SK-N-SH treated with all-trans-retinoic acid at 6 μM for 48 hours (cell line): Measurements from ENCODE around the gene NINL.

ENCODE experiments used
- ATAC-seq: fragments of 200-7000 bp; cut with Tn5 transposase; 3 replicates; pipeline ENCODE4 v1.9.1; 2020; ENCODE audit warnings: mild to moderate bottlenecking, moderate library complexity
- ARNTL ChIP-seq: fragments of 450-650 bp; formaldehyde crosslinking; IDR thresholded peaks from 2 replicates; pipeline ENCODE4 v1.5.0; 2020; ENCODE audit warnings: low read depth, mild to moderate bottlenecking, moderate library complexity, borderline replicate concordance
- BACH2 ChIP-seq: fragments of 250-450 bp; sonication (Bioruptor Pico); IDR thresholded peaks from 2 replicates; pipeline ENCODE4 v1.9.0; 2021; ENCODE audit warnings: mild to moderate bottlenecking, borderline replicate concordance
- CSDC2 ChIP-seq: fragments of 250-450 bp; sonication (Bioruptor Pico); IDR thresholded peaks from 2 replicates; pipeline ENCODE4 v1.5.0; 2020; ENCODE audit warnings: mild to moderate bottlenecking, moderate library complexity
- ESRRG ChIP-seq: fragments of 250-450 bp; sonication (Bioruptor Pico); IDR thresholded peaks from 2 replicates; pipeline ENCODE4 v1.6.1; 2021; ENCODE audit warnings: mild to moderate bottlenecking
- GLIS3 ChIP-seq: fragments of 250-450 bp; sonication (Bioruptor Pico); IDR thresholded peaks from 2 replicates; pipeline ENCODE4 v1.5.0; 2020; ENCODE audit warnings: mild to moderate bottlenecking, moderate library complexity
- ISL1 ChIP-seq: fragments of 250-450 bp; sonication (Bioruptor Pico); IDR thresholded peaks from 2 replicates; pipeline ENCODE4 v2.1.2; 2022; ENCODE audit warnings: mild to moderate bottlenecking, moderate library complexity
- OSR1 ChIP-seq: fragments of 250-450 bp; sonication (Bioruptor Pico); IDR thresholded peaks from 2 replicates; pipeline ENCODE4 v1.8.0; 2022; ENCODE audit warnings: moderate library complexity, mild to moderate bottlenecking, inconsistent platforms
- PPARA ChIP-seq: fragments of 250-450 bp; sonication (Bioruptor Pico); IDR thresholded peaks from 2 replicates; pipeline ENCODE4 v1.5.0; 2020; ENCODE audit warnings: mild to moderate bottlenecking, borderline replicate concordance
- RARB ChIP-seq: fragments of 250-450 bp; sonication (Bioruptor Pico); IDR thresholded peaks from 2 replicates; pipeline ENCODE4 v1.8.0; 2021; ENCODE audit warnings: mild to moderate bottlenecking, moderate library complexity
- TCF4 ChIP-seq: fragments of 250-450 bp; sonication (Bioruptor Pico); IDR thresholded peaks from 2 replicates; pipeline ENCODE4 v1.8.0; 2021; ENCODE audit warnings: mild to moderate bottlenecking, moderate library complexity, borderline replicate concordance
- TOX ChIP-seq: fragments of 250-450 bp; sonication (Bioruptor Pico); IDR thresholded peaks from 2 replicates; pipeline ENCODE4 v1.8.0; 2021; ENCODE audit warnings: mild to moderate bottlenecking, moderate library complexity, borderline replicate concordance
- ZC3H10 ChIP-seq: fragments of 250-450 bp; sonication (Bioruptor Pico); IDR thresholded peaks from 2 replicates; pipeline ENCODE4 v1.5.1; 2021; ENCODE audit warnings: mild to moderate bottlenecking, moderate library complexity
- ZFP3 ChIP-seq: fragments of 250-450 bp; sonication (Bioruptor Pico); IDR thresholded peaks from 2 replicates; pipeline ENCODE4 v1.5.0; 2020; ENCODE audit warnings: mild to moderate bottlenecking, moderate library complexity
- ZNF565 ChIP-seq: fragments of 450-650 bp; formaldehyde crosslinking; conservative IDR thresholded peaks from 2 replicates; pipeline ENCODE4 v1.5.0; 2020; ENCODE audit warnings: low read depth, mild to moderate bottlenecking, moderate library complexity
- ZNF70 ChIP-seq: fragments of 450-650 bp; formaldehyde crosslinking; IDR thresholded peaks from 2 replicates; pipeline ENCODE4 v1.5.0; 2020; ENCODE audit warnings: mild to moderate bottlenecking, moderate library complexity
- ZNF8 ChIP-seq: fragments of 450-650 bp; formaldehyde crosslinking; IDR thresholded peaks from 2 replicates; pipeline ENCODE4 v1.5.0; 2020; ENCODE audit warnings: mild to moderate bottlenecking, moderate library complexity
- TF ChIP-seq, protein P1 (sequence below): fragments of 250-450 bp; sonication (Bioruptor Pico); IDR thresholded peaks from 2 replicates; pipeline ENCODE4 v1.8.0; 2020; ENCODE audit warnings: mild to moderate bottlenecking, moderate library complexity, borderline replicate concordance
- TF ChIP-seq, protein P2 (sequence below): fragments of 250-450 bp; sonication (Bioruptor Pico); IDR thresholded peaks from 2 replicates; pipeline ENCODE4 v1.5.1; 2021; ENCODE audit warnings: mild to moderate bottlenecking, moderate library complexity
- TF ChIP-seq, protein P3 (sequence below): fragments of 250-450 bp; sonication (Bioruptor Pico); IDR thresholded peaks from 2 replicates; pipeline ENCODE4 v1.5.0; 2020; ENCODE audit warnings: mild to moderate bottlenecking, moderate library complexity
- TF ChIP-seq, protein P4 (sequence below): fragments of 250-450 bp; sonication (Bioruptor Pico); IDR thresholded peaks from 2 replicates; pipeline ENCODE4 v1.5.1; 2020; ENCODE audit warnings: low read depth, mild to moderate bottlenecking, moderate library complexity
- TF ChIP-seq, protein P5 (sequence below): fragments of 250-450 bp; sonication (Bioruptor Pico); IDR thresholded peaks from 2 replicates; pipeline ENCODE4 v1.8.0; 2021; ENCODE audit warnings: low read depth, mild to moderate bottlenecking, moderate library complexity, borderline replicate concordance

The NINL gene

DNA sequence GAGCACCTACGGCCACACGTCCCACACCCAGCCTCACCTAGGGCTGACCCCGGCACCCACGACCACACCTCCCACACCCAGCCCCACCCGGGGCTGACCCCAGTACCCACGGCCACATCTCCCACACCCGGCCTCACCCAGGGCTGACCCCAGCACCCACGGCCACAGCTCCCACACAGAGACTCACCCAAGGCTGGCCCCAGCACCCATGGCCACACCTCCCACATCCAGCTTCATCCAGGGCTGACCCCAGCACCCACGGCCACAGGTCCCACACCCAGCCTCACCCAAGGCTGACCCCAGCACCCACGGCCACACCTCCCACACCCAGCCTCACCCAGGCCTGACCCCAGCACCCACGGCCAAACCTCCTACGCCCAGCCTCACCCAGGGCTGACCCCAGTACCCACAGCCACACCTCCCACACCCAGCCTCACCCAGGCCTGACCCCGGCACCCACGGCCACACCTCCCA lies 36.7 kb downstream of the NINL start:
- no peak for TF ChIP-seq RARB (CRISPR knock-in tag)
- TF ChIP-seq TOX (CRISPR knock-in tag) = no peak
- TF ChIP-seq CSDC2 (CRISPR knock-in tag) = no peak
- no peak for TF ChIP-seq ZNF8
- TF ChIP-seq TCF4 = no peak
- no peak for TF ChIP-seq OSR1 (CRISPR knock-in tag)
- TF ChIP-seq ESRRG (CRISPR knock-in tag) = no peak
- TF ChIP-seq, protein P1, sequence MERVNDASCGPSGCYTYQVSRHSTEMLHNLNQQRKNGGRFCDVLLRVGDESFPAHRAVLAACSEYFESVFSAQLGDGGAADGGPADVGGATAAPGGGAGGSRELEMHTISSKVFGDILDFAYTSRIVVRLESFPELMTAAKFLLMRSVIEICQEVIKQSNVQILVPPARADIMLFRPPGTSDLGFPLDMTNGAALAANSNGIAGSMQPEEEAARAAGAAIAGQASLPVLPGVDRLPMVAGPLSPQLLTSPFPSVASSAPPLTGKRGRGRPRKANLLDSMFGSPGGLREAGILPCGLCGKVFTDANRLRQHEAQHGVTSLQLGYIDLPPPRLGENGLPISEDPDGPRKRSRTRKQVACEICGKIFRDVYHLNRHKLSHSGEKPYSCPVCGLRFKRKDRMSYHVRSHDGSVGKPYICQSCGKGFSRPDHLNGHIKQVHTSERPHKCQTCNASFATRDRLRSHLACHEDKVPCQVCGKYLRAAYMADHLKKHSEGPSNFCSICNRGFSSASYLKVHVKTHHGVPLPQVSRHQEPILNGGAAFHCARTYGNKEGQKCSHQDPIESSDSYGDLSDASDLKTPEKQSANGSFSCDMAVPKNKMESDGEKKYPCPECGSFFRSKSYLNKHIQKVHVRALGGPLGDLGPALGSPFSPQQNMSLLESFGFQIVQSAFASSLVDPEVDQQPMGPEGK (CRISPR knock-in tag) = no peak
- TF ChIP-seq ZFP3 (CRISPR knock-in tag) = no peak
- TF ChIP-seq, protein P2, sequence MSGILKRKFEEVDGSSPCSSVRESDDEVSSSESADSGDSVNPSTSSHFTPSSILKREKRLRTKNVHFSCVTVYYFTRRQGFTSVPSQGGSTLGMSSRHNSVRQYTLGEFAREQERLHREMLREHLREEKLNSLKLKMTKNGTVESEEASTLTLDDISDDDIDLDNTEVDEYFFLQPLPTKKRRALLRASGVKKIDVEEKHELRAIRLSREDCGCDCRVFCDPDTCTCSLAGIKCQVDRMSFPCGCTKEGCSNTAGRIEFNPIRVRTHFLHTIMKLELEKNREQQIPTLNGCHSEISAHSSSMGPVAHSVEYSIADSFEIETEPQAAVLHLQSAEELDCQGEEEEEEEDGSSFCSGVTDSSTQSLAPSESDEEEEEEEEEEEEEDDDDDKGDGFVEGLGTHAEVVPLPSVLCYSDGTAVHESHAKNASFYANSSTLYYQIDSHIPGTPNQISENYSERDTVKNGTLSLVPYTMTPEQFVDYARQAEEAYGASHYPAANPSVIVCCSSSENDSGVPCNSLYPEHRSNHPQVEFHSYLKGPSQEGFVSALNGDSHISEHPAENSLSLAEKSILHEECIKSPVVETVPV = no peak
- no peak for TF ChIP-seq PPARA (CRISPR knock-in tag)
- ATAC-seq = no peak

DNA sequence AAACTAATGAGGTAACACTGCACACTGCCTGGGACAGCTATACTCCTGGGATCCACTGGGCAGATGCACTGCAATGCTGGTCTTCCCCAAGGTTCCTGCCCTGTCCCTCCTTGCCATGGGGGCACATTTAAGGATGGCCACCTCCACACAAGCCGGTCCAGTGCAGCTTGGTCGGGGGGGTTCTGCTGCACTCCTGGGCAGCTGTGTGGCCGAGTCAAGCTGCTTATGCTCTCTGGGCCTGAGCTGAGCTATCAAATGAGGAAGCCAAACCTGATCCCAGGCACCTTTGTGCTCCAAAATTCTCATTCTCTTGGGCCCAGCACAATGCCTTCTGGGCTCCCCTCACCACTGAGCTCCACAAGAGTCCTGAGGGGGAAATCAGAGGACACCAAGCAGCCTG lies 37.3 kb downstream of the NINL start:
- no peak for ATAC-seq
- TF ChIP-seq ZC3H10 = no peak
- TF ChIP-seq OSR1 (CRISPR knock-in tag) = no peak
- TF ChIP-seq, protein P3, sequence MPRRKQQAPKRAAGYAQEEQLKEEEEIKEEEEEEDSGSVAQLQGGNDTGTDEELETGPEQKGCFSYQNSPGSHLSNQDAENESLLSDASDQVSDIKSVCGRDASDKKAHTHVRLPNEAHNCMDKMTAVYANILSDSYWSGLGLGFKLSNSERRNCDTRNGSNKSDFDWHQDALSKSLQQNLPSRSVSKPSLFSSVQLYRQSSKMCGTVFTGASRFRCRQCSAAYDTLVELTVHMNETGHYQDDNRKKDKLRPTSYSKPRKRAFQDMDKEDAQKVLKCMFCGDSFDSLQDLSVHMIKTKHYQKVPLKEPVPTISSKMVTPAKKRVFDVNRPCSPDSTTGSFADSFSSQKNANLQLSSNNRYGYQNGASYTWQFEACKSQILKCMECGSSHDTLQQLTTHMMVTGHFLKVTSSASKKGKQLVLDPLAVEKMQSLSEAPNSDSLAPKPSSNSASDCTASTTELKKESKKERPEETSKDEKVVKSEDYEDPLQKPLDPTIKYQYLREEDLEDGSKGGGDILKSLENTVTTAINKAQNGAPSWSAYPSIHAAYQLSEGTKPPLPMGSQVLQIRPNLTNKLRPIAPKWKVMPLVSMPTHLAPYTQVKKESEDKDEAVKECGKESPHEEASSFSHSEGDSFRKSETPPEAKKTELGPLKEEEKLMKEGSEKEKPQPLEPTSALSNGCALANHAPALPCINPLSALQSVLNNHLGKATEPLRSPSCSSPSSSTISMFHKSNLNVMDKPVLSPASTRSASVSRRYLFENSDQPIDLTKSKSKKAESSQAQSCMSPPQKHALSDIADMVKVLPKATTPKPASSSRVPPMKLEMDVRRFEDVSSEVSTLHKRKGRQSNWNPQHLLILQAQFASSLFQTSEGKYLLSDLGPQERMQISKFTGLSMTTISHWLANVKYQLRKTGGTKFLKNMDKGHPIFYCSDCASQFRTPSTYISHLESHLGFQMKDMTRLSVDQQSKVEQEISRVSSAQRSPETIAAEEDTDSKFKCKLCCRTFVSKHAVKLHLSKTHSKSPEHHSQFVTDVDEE = no peak
- TF ChIP-seq, protein P2 = no peak
- TF ChIP-seq ESRRG (CRISPR knock-in tag) = no peak

DNA sequence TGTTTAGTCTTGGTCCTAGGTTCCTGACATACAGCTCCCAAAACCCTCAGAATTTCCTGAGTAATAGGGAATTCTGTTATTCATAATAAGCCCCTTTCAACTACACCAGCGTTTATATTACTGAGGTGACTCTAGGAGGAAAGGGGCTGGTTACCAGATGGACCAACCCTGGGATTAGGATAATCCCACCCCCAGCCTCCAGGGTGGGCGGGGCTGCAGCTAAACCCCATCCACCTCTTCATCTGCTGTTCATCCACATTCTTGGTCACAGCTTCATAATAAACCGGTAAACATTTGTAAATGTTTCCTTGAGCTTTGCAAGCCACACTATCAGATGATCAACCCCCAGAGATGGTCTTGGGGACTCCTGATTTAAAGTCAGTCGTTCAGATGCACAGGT lies 38.3 kb downstream of the NINL start:
- TF ChIP-seq ISL1 (no peak), ZNF70 (CRISPR knock-in tag) (no peak), GLIS3 (CRISPR knock-in tag) (no peak), PPARA (CRISPR knock-in tag) (no peak), OSR1 (CRISPR knock-in tag) (no peak), ZNF8 (no peak), ESRRG (CRISPR knock-in tag) (no peak), ZFP3 (CRISPR knock-in tag) (no peak), ZNF565 (no peak), BACH2 (CRISPR knock-in tag) (no peak), TCF4 (no peak), ZC3H10 (no peak), ARNTL (CRISPR knock-in tag) (no peak)
- TF ChIP-seq, protein P4, sequence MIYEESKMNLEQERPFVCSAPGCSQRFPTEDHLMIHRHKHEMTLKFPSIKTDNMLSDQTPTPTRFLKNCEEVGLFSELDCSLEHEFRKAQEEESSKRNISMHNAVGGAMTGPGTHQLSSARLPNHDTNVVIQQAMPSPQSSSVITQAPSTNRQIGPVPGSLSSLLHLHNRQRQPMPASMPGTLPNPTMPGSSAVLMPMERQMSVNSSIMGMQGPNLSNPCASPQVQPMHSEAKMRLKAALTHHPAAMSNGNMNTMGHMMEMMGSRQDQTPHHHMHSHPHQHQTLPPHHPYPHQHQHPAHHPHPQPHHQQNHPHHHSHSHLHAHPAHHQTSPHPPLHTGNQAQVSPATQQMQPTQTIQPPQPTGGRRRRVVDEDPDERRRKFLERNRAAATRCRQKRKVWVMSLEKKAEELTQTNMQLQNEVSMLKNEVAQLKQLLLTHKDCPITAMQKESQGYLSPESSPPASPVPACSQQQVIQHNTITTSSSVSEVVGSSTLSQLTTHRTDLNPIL (CRISPR knock-in tag) = no peak
- TF ChIP-seq, protein P1 (CRISPR knock-in tag) = no peak
- TF ChIP-seq, protein P5, sequence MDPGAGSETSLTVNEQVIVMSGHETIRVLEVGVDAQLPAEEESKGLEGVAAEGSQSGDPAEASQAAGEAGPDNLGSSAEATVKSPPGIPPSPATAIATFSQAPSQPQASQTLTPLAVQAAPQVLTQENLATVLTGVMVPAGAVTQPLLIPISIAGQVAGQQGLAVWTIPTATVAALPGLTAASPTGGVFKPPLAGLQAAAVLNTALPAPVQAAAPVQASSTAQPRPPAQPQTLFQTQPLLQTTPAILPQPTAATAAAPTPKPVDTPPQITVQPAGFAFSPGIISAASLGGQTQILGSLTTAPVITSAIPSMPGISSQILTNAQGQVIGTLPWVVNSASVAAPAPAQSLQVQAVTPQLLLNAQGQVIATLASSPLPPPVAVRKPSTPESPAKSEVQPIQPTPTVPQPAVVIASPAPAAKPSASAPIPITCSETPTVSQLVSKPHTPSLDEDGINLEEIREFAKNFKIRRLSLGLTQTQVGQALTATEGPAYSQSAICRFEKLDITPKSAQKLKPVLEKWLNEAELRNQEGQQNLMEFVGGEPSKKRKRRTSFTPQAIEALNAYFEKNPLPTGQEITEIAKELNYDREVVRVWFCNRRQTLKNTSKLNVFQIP (CRISPR knock-in tag) = no peak
- TF ChIP-seq, protein P2 = no peak
- ATAC-seq = no peak
